Neural cell (in vitro differentiated cells): ENCODE results near the gene CSGALNACT2.

Experiments used
- CTCF ChIP-seq: fragments of 450-650 bp; IDR thresholded peaks from 2 replicates; pipeline ENCODE4 v1.5.1; 2014; ENCODE audit warnings: antibody characterized with exemption, mild to moderate bottlenecking, moderate library complexity; ENCODE audit not compliant: poor library complexity, severe bottlenecking
- EP300 ChIP-seq: fragments of 450-650 bp; conservative IDR thresholded peaks from 2 replicates; pipeline ENCODE4 v1.6.1; 2014; ENCODE audit warnings: antibody characterized with exemption, mild to moderate bottlenecking, moderate library complexity; ENCODE audit not compliant: poor library complexity, severe bottlenecking
- EZH2 ChIP-seq: fragments of 200-600, 300-800 bp; shearing (Covaris generic), sonication (generic); IDR thresholded peaks from 2 replicates; pipeline ENCODE4 v1.6.1; 2014; ENCODE audit warnings: antibody characterized with exemption, low read length, borderline replicate concordance, mild to moderate bottlenecking; ENCODE audit not compliant: insufficient read depth, poor library complexity, severe bottlenecking
- MXI1 ChIP-seq: fragments of 450-650 bp; conservative IDR thresholded peaks from 2 replicates; pipeline ENCODE4 v1.6.1; 2014; ENCODE audit warnings: antibody characterized with exemption, mild to moderate bottlenecking; ENCODE audit not compliant: poor library complexity, severe bottlenecking
- POLR2AphosphoS5 ChIP-seq: IDR thresholded peaks from 2 replicates; pipeline ENCODE4 v1.6.1; 2012
- RAD21 ChIP-seq: fragments of 450-650 bp; conservative IDR thresholded peaks from 2 replicates; pipeline ENCODE4 v1.6.1; 2014; ENCODE audit warnings: antibody characterized with exemption, mild to moderate bottlenecking, moderate library complexity
- REST ChIP-seq: IDR thresholded peaks from 2 replicates; pipeline ENCODE4 v1.6.1; 2012; ENCODE audit warnings: borderline replicate concordance
- TAF1 ChIP-seq: IDR thresholded peaks from 2 replicates; pipeline ENCODE4 v1.6.1; 2012; ENCODE audit warnings: low read depth

GRCh38 chr10:43212043-43212721, 73.9 kb downstream of the CSGALNACT2 start:
- TF ChIP-seq EZH2 = no peak
- TF ChIP-seq POLR2AphosphoS5 = no peak
- TF ChIP-seq CTCF = no peak
- no peak for TF ChIP-seq MXI1
- TF ChIP-seq EP300 = no peak
- TF ChIP-seq TAF1 = no peak
- no peak for TF ChIP-seq RAD21
- TF ChIP-seq REST = no peak
